Measurements from ENCODE around the gene ANGEL1.

The ANGEL1 gene

GRCh38 chr14:76814726-76815645 is 2.3 kb upstream of the ANGEL1 start:
- DNase-seq = no peak

- DNase-seq = no peak
These were observed 625 bp downstream of the ANGEL1 start for GRCh38 chr14:76812093-76812421.

- no peak for DNase-seq
These were observed 1.1 kb downstream of the ANGEL1 start for GRCh38 chr14:76811561-76811960.

- DNase-seq = no peak
These were observed 1.7 kb downstream of the ANGEL1 start for GRCh38 chr14:76810953-76811400.

- no peak for DNase-seq
These were observed 2.2 kb downstream of the ANGEL1 start for GRCh38 chr14:76810525-76810924.

GRCh38 chr14:76808990-76809389 is 3.7 kb downstream of the ANGEL1 start:
- no peak for DNase-seq

- no peak for DNase-seq
These were observed 4.7 kb downstream of the ANGEL1 start for GRCh38 chr14:76808011-76808410.

GRCh38 chr14:76806446-76806845 is 6.2 kb downstream of the ANGEL1 start:
- no peak for DNase-seq

GRCh38 chr14:76793956-76794355 is 18.7 kb downstream of the ANGEL1 start:
- DNase-seq = no peak

- DNase-seq = no peak
These were observed 19.4 kb downstream of the ANGEL1 start for GRCh38 chr14:76793324-76793723.

- no peak for DNase-seq
These were observed 20.3 kb downstream of the ANGEL1 start for GRCh38 chr14:76792422-76792821.

GRCh38 chr14:76786601-76787000 is 26.1 kb downstream of the ANGEL1 start:
- no peak for DNase-seq

GRCh38 chr14:76784881-76785280 is 27.8 kb downstream of the ANGEL1 start:
- DNase-seq = no peak

- DNase-seq = no peak
These were observed 28.3 kb downstream of the ANGEL1 start for GRCh38 chr14:76784266-76784874.

GRCh38 chr14:76782885-76783566 is 29.7 kb downstream of the ANGEL1 start:
- no peak for DNase-seq

GRCh38 chr14:76782115-76782884 is 30.4 kb downstream of the ANGEL1 start:
- no peak for DNase-seq

- no peak for DNase-seq
These were observed 31.0 kb downstream of the ANGEL1 start for GRCh38 chr14:76781648-76782051.

GRCh38 chr14:76780875-76781647 is 31.6 kb downstream of the ANGEL1 start:
- no peak for DNase-seq

GRCh38 chr14:76780360-76780759 is 32.3 kb downstream of the ANGEL1 start:
- no peak for DNase-seq

- DNase-seq = no peak
These were observed 32.7 kb downstream of the ANGEL1 start for GRCh38 chr14:76780058-76780345.

GRCh38 chr14:76779221-76780057 is 33.2 kb downstream of the ANGEL1 start:
- DNase-seq = no peak
